IMR-90 (cell line): ENCODE data around the gene TARS3. TPM values are rescaled to one million over a fixed set of nuclear protein-coding genes. Genes with fewer than 3 reads are reported as not detected.

ENCODE experiments used
- ATAC-seq: fragments of 200-7000 bp; cut with Tn5 transposase; 2 replicates; pipeline ENCODE4 v1.9.1; 2020; ENCODE audit warnings: low read depth, mild to moderate bottlenecking, moderate library complexity
- BruUV-seq: library from RNA; stranded (reverse); fragments of 400-500 nt; replicated peaks from 2 replicates; lab custom pipeline; 2021; lab: Mats Ljungman, UMichigan
- CTCF ChIA-PET: fragments of 300-600 bp; formaldehyde crosslinking; extraction: SDS; loops from one replicate; lab custom pipeline; 2021; ENCODE audit warnings: antibody characterized with exemption; lab: Yijun Ruan, JAX
- POLR2A ChIA-PET: fragments of 300-600 bp; sonication (Branson Sonifier 250); formaldehyde crosslinking; loops from one replicate; lab custom pipeline; 2022; ENCODE audit warnings: antibody characterized with exemption; ENCODE audit not compliant: unreplicated experiment; lab: Charles Lee
- DNase-seq: peaks from one replicate; pipeline ENCODE4 v3.0.0; 2013
- H2AFZ ChIP-seq: replicated peaks from 2 replicates; pipeline ENCODE3; 2013; ENCODE audit warnings: low read length, mild to moderate bottlenecking; ENCODE audit not compliant: poor library complexity
- H2AK5ac ChIP-seq: 2 replicates; pipeline ENCODE4 v1.6.1; 2013; ENCODE audit warnings: low read depth, low read length, inconsistent platforms
- H2AK9ac ChIP-seq: replicated peaks from 2 replicates; pipeline ENCODE3; 2013; ENCODE audit warnings: mild to moderate bottlenecking, low read depth, low read length, moderate library complexity; ENCODE audit not compliant: poor library complexity
- H2BK120ac ChIP-seq: 2 replicates; pipeline ENCODE4 v1.6.1; 2013; ENCODE audit warnings: low read depth, low read length, inconsistent platforms
- H2BK15ac ChIP-seq: 3 replicates; pipeline ENCODE4 v1.6.1; 2013; ENCODE audit warnings: low read depth, low read length, inconsistent platforms
- H2BK20ac ChIP-seq: 2 replicates; pipeline ENCODE4 v1.6.1; 2013; ENCODE audit warnings: low read depth, mild to moderate bottlenecking, inconsistent platforms, low read length, moderate library complexity
- H2BK5ac ChIP-seq: 2 replicates; pipeline ENCODE4 v1.6.1; 2013; ENCODE audit warnings: mild to moderate bottlenecking, low read depth, low read length, inconsistent platforms; ENCODE audit not compliant: poor library complexity, severe bottlenecking
- H3K14ac ChIP-seq: replicated peaks from 2 replicates; pipeline ENCODE4 v1.6.1; 2013; ENCODE audit warnings: low read depth, low read length, inconsistent platforms
- H3K18ac ChIP-seq: 2 replicates; pipeline ENCODE4 v1.6.1; 2013; ENCODE audit warnings: low read depth, low read length, control low read depth
- H3K23ac ChIP-seq: 2 replicates; pipeline ENCODE4 v1.6.1; 2013; ENCODE audit warnings: low read depth, low read length, inconsistent platforms
- H3K27ac ChIP-seq: 2 replicates; pipeline ENCODE4 v1.5.1; 2013; ENCODE audit warnings: mild to moderate bottlenecking, control low read depth, low read length; ENCODE audit not compliant: insufficient read depth
- H3K27me3 ChIP-seq: 2 replicates; pipeline ENCODE4 v1.6.1; 2013; ENCODE audit warnings: low read length; ENCODE audit not compliant: control insufficient read depth, insufficient read depth
- H3K36me3 ChIP-seq: 2 replicates; pipeline ENCODE4 v1.6.1; 2013; ENCODE audit warnings: low read length, mixed read lengths; ENCODE audit not compliant: control insufficient read depth, insufficient read depth
- H3K4ac ChIP-seq: 2 replicates; pipeline ENCODE4 v1.6.1; 2013; ENCODE audit warnings: low read depth, low read length, inconsistent platforms
- H3K4me1 ChIP-seq: 2 replicates; pipeline ENCODE4 v1.6.1; 2013; ENCODE audit warnings: low read length, mixed read lengths; ENCODE audit not compliant: control insufficient read depth, insufficient read depth
- H3K4me2 ChIP-seq: 2 replicates; pipeline ENCODE4 v1.6.1; 2013; ENCODE audit warnings: low read depth, mild to moderate bottlenecking, control low read depth, low read length, moderate library complexity
- H3K4me3 ChIP-seq: 2 replicates; pipeline ENCODE4 v1.5.1; 2013; ENCODE audit warnings: low read depth, mild to moderate bottlenecking, control low read depth, low read length, moderate library complexity; ENCODE audit not compliant: insufficient read depth
- H3K56ac ChIP-seq: 2 replicates; pipeline ENCODE4 v1.6.1; 2013; ENCODE audit warnings: low read length, inconsistent platforms; ENCODE audit not compliant: insufficient read depth; ENCODE audit errors: extremely low read depth
- H3K79me1 ChIP-seq, 2 experiments: 2 replicates each; pipeline ENCODE4 v1.6.1; 2013; ENCODE audit warnings: low read length in 2 of 2, inconsistent platforms in 1 of 2, low read depth in 1 of 2
- H3K9ac ChIP-seq: 2 replicates; pipeline ENCODE4 v1.6.1; 2013; ENCODE audit warnings: low read depth, low read length, control low read depth
- H3K9me1 ChIP-seq: 2 replicates; pipeline ENCODE4 v1.6.1; 2013; ENCODE audit warnings: low read length, inconsistent platforms; ENCODE audit not compliant: insufficient read depth
- H3K9me3 ChIP-seq: 2 replicates; pipeline ENCODE4 v1.6.1; 2013; ENCODE audit warnings: low read length; ENCODE audit not compliant: control insufficient read depth, insufficient read depth
- H4K20me1 ChIP-seq: 2 replicates; pipeline ENCODE4 v1.6.1; 2013; ENCODE audit warnings: low read length, inconsistent platforms; ENCODE audit not compliant: insufficient read depth
- H4K5ac ChIP-seq: 2 replicates; pipeline ENCODE4 v1.6.1; 2013; ENCODE audit warnings: mild to moderate bottlenecking, low read depth, low read length, control low read depth
- H4K8ac ChIP-seq, 2 experiments: 2 replicates each; pipeline ENCODE4 v1.6.1; 2013; ENCODE audit warnings: low read depth in 2 of 2, low read length in 2 of 2, control low read depth in 1 of 2, inconsistent platforms in 1 of 2
- H4K91ac ChIP-seq: 2 replicates; pipeline ENCODE4 v1.6.1; 2013; ENCODE audit warnings: low read depth, low read length, inconsistent platforms; ENCODE audit not compliant: insufficient read depth
- BHLHE40 ChIP-seq: fragments of 150-350 bp; IDR thresholded peaks from 2 replicates; pipeline ENCODE4 v1.6.1; 2016; ENCODE audit warnings: mild to moderate bottlenecking, low read depth, low read length
- CTCF ChIP-seq: conservative IDR thresholded peaks from 2 replicates; pipeline ENCODE4 v1.5.1; 2012; ENCODE audit warnings: mild to moderate bottlenecking, low read depth, low read length, improper control_type of control experiment
- ELK1 ChIP-seq: fragments of 150-350 bp; IDR thresholded peaks from 2 replicates; pipeline ENCODE4 v1.6.1; 2016; ENCODE audit warnings: low read depth, mild to moderate bottlenecking, low read length, moderate library complexity, borderline replicate concordance
- POLR2A ChIP-seq: IDR thresholded peaks from 2 replicates; pipeline ENCODE4 v1.6.1; 2012; ENCODE audit warnings: mild to moderate bottlenecking, low read depth, low read length
- RCOR1 ChIP-seq: IDR thresholded peaks from 2 replicates; pipeline ENCODE4 v1.6.1; 2012; ENCODE audit warnings: mild to moderate bottlenecking, low read length, improper control_type of control experiment; ENCODE audit not compliant: insufficient replicate concordance
- RFX5 ChIP-seq: IDR thresholded peaks from 2 replicates; pipeline ENCODE4 v1.8.0; 2012; ENCODE audit warnings: low read depth, mild to moderate bottlenecking, low read length, moderate library complexity
- WGBS, 2 experiments: methylation state at CpG; one replicate each; pipeline versions ENCODE4 v1.1.5 to v1.1.7; 2013; ENCODE audit warnings: missing lambda C conversion rate in 2 of 2; ENCODE audit not compliant: insufficient read length in 1 of 2; ENCODE audit errors: extremely low coverage in 2 of 2; 5-methylcytosine and 5-hydroxymethylcytosine counted together
- dilution Hi-C: fragments of 300-500 bp; cut with HindIII; formaldehyde crosslinking; loops from one replicate; pipeline ENCODE4 v1.14.3; 2018; ENCODE audit warnings: low sequenced_read_pairs; ENCODE audit not compliant: unreplicated experiment
- in situ Hi-C: fragments of 300-500 bp; cut with MboI; formaldehyde crosslinking; loops from 3 replicates; pipeline ENCODE4 v1.14.3; 2019; ENCODE audit warnings: low sequenced_read_pairs, inconsistent platforms, mixed read lengths
- intact Hi-C: fragments of 100-400 bp; cut with micrococcal nuclease; formaldehyde crosslinking; loops from 2 replicates; pipeline ENCODE4 v1.10.0; 2022
- polyA plus RNA-seq, 3 experiments: library from polyadenylated mRNA; depleted of rRNA; stranded (reverse); fragments of >200 nt; gene quantifications; 2 replicates each; pipeline ENCODE4 v1.2.3, GENCODE V29; 2012; ENCODE audit warnings: low replicate concordance in 1 of 3
- total RNA-seq: library from RNA; depleted of rRNA; stranded (reverse); fragments of >200 nt; gene quantifications from 2 replicates; pipeline ENCODE4 v1.2.3, GENCODE V29; 2012

TARS3 gene
- total and polyA plus RNA-seq, 2 of the 4 experiments (the other 2 are of a cell fraction) = 3.4 to 9.3 TPM

GRCh38 chr15:101604124-101604874 is 120.0 kb downstream of the TARS3 start:
- Histone ChIP-seq H2AFZ (no peak overlapping the region), H4K91ac (no peak overlapping the region), H4K20me1 (no peaks in the 10 kb centered on the region), H2BK120ac (no peak overlapping the region), H3K27me3 (peaks cover 23% of the 10 kb centered on the region), H3K14ac (no peak overlapping the region), H3K79me1 (no peaks in the 10 kb centered on the region), H2BK5ac (no peak overlapping the region), H2AK5ac (no peak overlapping the region), H2BK15ac (no peak overlapping the region), H3K9ac (no peak overlapping the region), H2AK9ac (no peak overlapping the region), H3K4me3 (no peak overlapping the region), H3K4me1 (no peaks in the 10 kb centered on the region), H3K36me3 (no peaks in the 10 kb centered on the region), H3K4ac (no peak overlapping the region), H3K9me3 (no peaks in the 10 kb centered on the region), H3K27ac (no peak overlapping the region), H3K9me1 (no peaks in the 10 kb centered on the region), H2BK20ac (no peak overlapping the region), H3K23ac (no peak overlapping the region), H4K8ac (no peak overlapping the region), H3K56ac (no peak overlapping the region), H3K18ac (no peak overlapping the region), H3K4me2 (no peak overlapping the region), H4K5ac (no peak overlapping the region)
- no peak for ATAC-seq
- BruUV-seq = no TSS peak
- 52% methylated on average over 3 of the region's 4 CpGs; no CpG with 5 or more reads in 1 of the 2 experiments for WGBS, 2 experiments
- ChIA-PET POLR2A (no interaction called here), CTCF (no interaction called here)
- no peak for DNase-seq
- dilution Hi-C loops (no loop called here), in situ Hi-C loops (no loop called here), intact Hi-C loops (no loop called here)
- TF ChIP-seq RFX5 = no peak
- no peak for TF ChIP-seq POLR2A
- no peak for TF ChIP-seq ELK1
- TF ChIP-seq BHLHE40 = no peak
- no peak for TF ChIP-seq CTCF
- TF ChIP-seq RCOR1 = no peak
